Muscle layer of colon (tissue), 2 donors: ENCODE measurements around the gene FLG.

Experiments used
- H3K27ac ChIP-seq: one replicate; pipeline ENCODE4 v1.7.0; 2013; ENCODE audit warnings: low read depth, mild to moderate bottlenecking, low read length, moderate library complexity
- H3K27me3 ChIP-seq, 2 donors: one replicate each; pipeline ENCODE4 v1.7.0; 2013; ENCODE audit warnings: low read length in 2 of 2, mild to moderate bottlenecking in 2 of 2; ENCODE audit not compliant: insufficient read depth in 2 of 2, control insufficient read depth in 1 of 2
- H3K36me3 ChIP-seq: one replicate; pipeline ENCODE4 v1.7.0; 2013; ENCODE audit warnings: mild to moderate bottlenecking, low read length; ENCODE audit not compliant: insufficient read depth
- H3K4me1 ChIP-seq: one replicate; pipeline ENCODE4 v1.7.0; 2013; ENCODE audit warnings: mild to moderate bottlenecking, low read length; ENCODE audit not compliant: insufficient read depth
- H3K4me3 ChIP-seq, 2 donors: one replicate each; pipeline ENCODE4 v1.7.0; 2013; ENCODE audit warnings: low read length in 2 of 2, low read depth in 1 of 2, mild to moderate bottlenecking in 1 of 2, moderate library complexity in 1 of 2
- H3K9ac ChIP-seq: one replicate; pipeline ENCODE4 v1.7.0; 2013; ENCODE audit warnings: low read length
- H3K9me3 ChIP-seq: one replicate; pipeline ENCODE4 v1.7.0; 2013; ENCODE audit warnings: mild to moderate bottlenecking, low read length
- donor health status: abdominal sarcoma.
- donor health status: Adenocarcinoma of cecum.

The FLG gene

DNA sequence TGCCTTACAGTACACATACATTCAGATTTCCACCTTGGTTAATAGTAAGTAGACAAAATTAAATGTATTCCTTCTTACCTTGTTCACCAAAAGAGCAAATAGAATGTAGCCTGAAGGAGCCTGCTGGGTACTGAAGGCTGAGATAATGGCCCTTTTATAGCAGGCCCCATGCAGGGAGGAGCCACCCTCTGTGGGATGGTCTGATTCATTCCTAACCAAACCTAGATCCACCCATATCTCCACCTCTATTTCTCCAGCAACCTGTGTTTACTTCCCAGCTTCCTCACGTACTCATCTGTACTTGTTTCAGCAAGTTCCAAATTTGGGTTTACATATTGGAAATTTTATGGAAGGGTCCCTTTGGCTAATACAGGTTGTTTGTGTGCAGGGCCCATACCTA, at the start of gene FLG:
Gene FLG, minus strand, starts transcription at position 129 of the 400 bp plus-strand sequence. CDS start 9,783 bp downstream, outside the sequence.
- H3K9me3 ChIP-seq = no peaks in the 10 kb centered on the region
- no peaks in the 10 kb centered on the region for H3K27me3 ChIP-seq
- no peaks in the 10 kb centered on the region for H3K4me1 ChIP-seq
- no peak within 1 kb of the TSS for H3K4me3 ChIP-seq
- H3K9ac ChIP-seq = no peak within 1 kb of the TSS
- H3K36me3 ChIP-seq = no peaks in the 10 kb centered on the region
- no peak within 1 kb of the TSS for H3K27ac ChIP-seq

GRCh38 chr1:152374451-152374850, 49.4 kb upstream of the FLG start:
- Histone ChIP-seq H3K27me3 (no peaks in the 10 kb centered on the region), H3K36me3 (no peaks in the 10 kb centered on the region), H3K4me1 (no peaks in the 10 kb centered on the region), H3K9ac (no peak overlapping the region), H3K4me3 (no peak overlapping the region), H3K27ac (no peak overlapping the region), H3K9me3 (no peaks in the 10 kb centered on the region)

DNA sequence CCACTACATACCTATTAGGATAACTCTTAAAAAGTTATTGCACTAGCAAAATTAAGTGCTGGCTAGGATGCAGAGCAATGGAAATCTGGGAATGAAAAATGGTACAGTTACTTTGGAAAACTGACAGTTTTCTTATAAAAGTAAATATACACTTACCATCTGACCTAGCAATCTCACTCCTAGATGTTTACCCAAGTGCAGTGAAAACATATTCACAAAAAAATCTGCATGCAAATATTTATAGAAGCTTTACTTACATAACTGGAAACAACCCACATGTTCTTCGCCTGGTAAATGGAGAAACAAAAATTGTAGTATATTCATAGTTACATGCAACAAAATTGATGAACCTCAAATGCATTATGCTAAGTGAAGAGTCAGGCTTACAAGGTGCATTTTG, 47.6 kb upstream of the FLG start:
- Histone ChIP-seq H3K27me3 (no peaks in the 10 kb centered on the region), H3K27ac (no peak overlapping the region)

GRCh38 chr1:152367436-152367835, 42.4 kb upstream of the FLG start:
- H3K9ac ChIP-seq = no peak overlapping the region
- H3K27ac ChIP-seq = no peak overlapping the region
- no peaks in the 10 kb centered on the region for H3K4me1 ChIP-seq
- H3K27me3 ChIP-seq = no peaks in the 10 kb centered on the region
- no peaks in the 10 kb centered on the region for H3K36me3 ChIP-seq
- H3K9me3 ChIP-seq = no peaks in the 10 kb centered on the region
- H3K4me3 ChIP-seq = no peak overlapping the region

More for the DNA sequence above, 47.6 kb upstream of the FLG start:
- H3K9ac ChIP-seq = no peak overlapping the region
- no peaks in the 10 kb centered on the region for H3K4me1 ChIP-seq
- no peaks in the 10 kb centered on the region for H3K9me3 ChIP-seq
- no peaks in the 10 kb centered on the region for H3K36me3 ChIP-seq
- no peak overlapping the region for H3K4me3 ChIP-seq

- no peaks in the 10 kb centered on the region for H3K27me3 ChIP-seq
- no peaks in the 10 kb centered on the region for H3K4me1 ChIP-seq
- H3K27ac ChIP-seq = no peak within 1 kb of the TSS
- H3K4me3 ChIP-seq = no peak within 1 kb of the TSS
- no peaks in the 10 kb centered on the region for H3K9me3 ChIP-seq
- no peak within 1 kb of the TSS for H3K9ac ChIP-seq
- H3K36me3 ChIP-seq = no peaks in the 10 kb centered on the region
These were observed 34.9 kb upstream of the FLG start, which contains the start of gene FLG2 for GRCh38 chr1:152359906-152360305. FLG2 (minus strand) TSS chr1:152360006; CDS start chr1:152358884, 1,122 bp downstream.

GRCh38 chr1:152356736-152357135, 31.7 kb upstream of the FLG start:
- Histone ChIP-seq H3K27ac (no peak overlapping the region), H3K36me3 (no peaks in the 10 kb centered on the region), H3K27me3 (no peaks in the 10 kb centered on the region), H3K4me3 (no peak overlapping the region), H3K9me3 (no peaks in the 10 kb centered on the region), H3K4me1 (no peaks in the 10 kb centered on the region), H3K9ac (no peak overlapping the region)

DNA sequence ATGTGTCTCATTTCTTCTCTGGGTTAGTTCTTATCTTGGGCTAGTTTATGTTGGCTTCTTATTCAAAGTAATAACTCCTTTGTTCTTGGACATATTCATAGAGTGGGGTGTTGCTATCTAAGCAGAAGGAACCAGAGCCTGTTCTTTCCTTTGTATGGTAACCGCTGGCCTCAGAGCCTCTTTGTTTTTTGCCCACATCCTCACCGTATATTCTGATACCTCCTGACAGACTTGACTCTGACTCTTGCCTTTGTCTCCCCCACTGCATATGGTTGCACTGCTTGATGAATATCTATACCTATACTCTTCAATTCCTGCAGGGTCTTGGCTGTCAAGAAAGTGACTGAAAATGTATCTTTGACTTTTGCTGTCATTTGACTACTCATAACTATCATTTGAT, 24.6 kb upstream of the FLG start:
- Histone ChIP-seq H3K4me1 (no peaks in the 10 kb centered on the region), H3K9me3 (no peaks in the 10 kb centered on the region), H3K27ac (no peak overlapping the region)

GRCh38 chr1:152348447-152348846, 23.4 kb upstream of the FLG start:
- no peaks in the 10 kb centered on the region for H3K4me1 ChIP-seq
- no peaks in the 10 kb centered on the region for H3K27me3 ChIP-seq
- no peak overlapping the region for H3K9ac ChIP-seq
- no peaks in the 10 kb centered on the region for H3K36me3 ChIP-seq
- H3K9me3 ChIP-seq = no peaks in the 10 kb centered on the region
- H3K4me3 ChIP-seq = no peak overlapping the region
- H3K27ac ChIP-seq = no peak overlapping the region

More for the DNA sequence above, 24.6 kb upstream of the FLG start:
- Histone ChIP-seq H3K9ac (no peak overlapping the region), H3K36me3 (no peaks in the 10 kb centered on the region), H3K27me3 (no peaks in the 10 kb centered on the region), H3K4me3 (no peak overlapping the region)

DNA sequence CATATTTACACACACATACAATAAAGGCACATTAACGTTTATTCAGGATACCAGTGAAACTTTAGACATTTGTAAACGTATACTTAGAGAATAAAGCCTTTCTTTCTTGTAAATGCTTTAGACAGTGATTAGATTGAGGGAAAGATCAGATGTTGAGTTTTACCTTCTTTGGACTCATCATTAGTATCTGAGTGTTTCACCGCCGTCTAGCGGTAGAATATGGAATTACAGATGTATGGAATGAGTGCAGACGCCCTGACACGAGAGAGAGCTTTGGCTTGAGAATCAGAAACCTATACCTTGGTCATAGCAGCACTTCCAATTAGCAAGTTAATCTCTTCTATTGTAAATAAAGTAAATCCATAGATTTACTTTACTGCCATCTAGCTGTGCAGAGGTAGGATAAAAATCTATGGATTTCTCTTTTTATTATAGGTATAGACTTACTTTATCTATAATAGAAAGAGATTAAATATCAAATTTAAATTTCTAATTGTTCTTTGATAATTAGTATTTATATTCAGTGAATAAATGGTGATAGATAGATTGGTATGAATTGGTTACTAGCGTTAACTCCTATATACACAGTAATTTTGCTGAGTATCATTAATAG, 22.2 kb upstream of the FLG start:
- no peaks in the 10 kb centered on the region for H3K27me3 ChIP-seq

DNA sequence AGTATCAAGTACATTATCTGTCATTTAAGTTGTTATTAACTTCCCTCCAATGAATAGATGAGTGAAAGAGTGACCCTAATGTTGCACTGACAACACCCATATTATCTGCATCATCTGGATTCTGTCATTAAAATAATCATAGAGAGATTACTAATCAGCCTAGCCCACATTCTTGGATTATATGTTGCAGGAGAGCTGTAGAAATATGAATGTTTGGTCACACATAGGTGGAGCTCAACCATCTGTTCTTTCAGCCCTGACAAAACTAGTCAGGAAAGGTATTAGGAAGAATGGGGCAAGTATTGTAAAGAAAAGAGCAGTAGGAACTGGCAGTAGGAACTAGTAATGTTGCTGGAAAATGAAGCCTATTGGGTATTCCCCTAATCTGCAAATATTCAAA, 19.4 kb upstream of the FLG start:
- H3K27ac ChIP-seq = no peak overlapping the region
- no peak overlapping the region for H3K9ac ChIP-seq
- H3K4me3 ChIP-seq = no peak overlapping the region
- H3K4me1 ChIP-seq = no peaks in the 10 kb centered on the region
- H3K36me3 ChIP-seq = no peaks in the 10 kb centered on the region
- H3K27me3 ChIP-seq = no peaks in the 10 kb centered on the region
- H3K9me3 ChIP-seq = no peaks in the 10 kb centered on the region

More for the DNA sequence above, 22.2 kb upstream of the FLG start:
- Histone ChIP-seq H3K9ac (no peak overlapping the region), H3K4me1 (no peaks in the 10 kb centered on the region), H3K27ac (no peak overlapping the region), H3K9me3 (no peaks in the 10 kb centered on the region), H3K36me3 (no peaks in the 10 kb centered on the region), H3K4me3 (no peak overlapping the region)

GRCh38 chr1:152343006-152343405, 18.0 kb upstream of the FLG start:
- Histone ChIP-seq H3K27me3 (no peaks in the 10 kb centered on the region), H3K9ac (no peak overlapping the region), H3K4me1 (no peaks in the 10 kb centered on the region), H3K9me3 (no peaks in the 10 kb centered on the region), H3K4me3 (no peak overlapping the region), H3K27ac (no peak overlapping the region), H3K36me3 (no peaks in the 10 kb centered on the region)

DNA sequence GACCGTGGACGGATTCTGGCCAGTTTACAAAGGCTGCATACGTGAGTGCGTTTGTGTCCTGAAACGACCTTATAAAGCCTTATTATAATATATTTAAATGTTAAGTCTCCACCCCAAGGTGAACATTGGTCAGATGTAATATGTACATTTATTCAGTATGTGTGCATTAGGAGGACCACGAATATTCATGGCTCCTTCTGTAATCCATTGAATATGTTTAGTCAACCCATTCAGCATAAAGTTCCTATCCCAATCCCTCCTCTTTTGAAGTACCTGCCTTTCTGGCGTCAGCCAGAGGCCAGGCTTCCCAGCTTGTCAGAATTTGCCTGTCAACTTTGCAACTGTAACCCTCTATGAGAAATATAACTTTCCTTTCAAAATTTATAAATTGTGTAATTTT, 10.4 kb upstream of the FLG start:
- H3K4me1 ChIP-seq = no peaks in the 10 kb centered on the region
- no peaks in the 10 kb centered on the region for H3K9me3 ChIP-seq
- no peak overlapping the region for H3K27ac ChIP-seq
- no peak overlapping the region for H3K9ac ChIP-seq
- no peak overlapping the region for H3K4me3 ChIP-seq
- no peaks in the 10 kb centered on the region for H3K27me3 ChIP-seq
- no peaks in the 10 kb centered on the region for H3K36me3 ChIP-seq
